HL-60/S4 treated with phorbol 12-myristate 13-acetate at 8.2 ng/mL for 4 days and 3 days (cell line): ENCODE measurements around the gene STYX.
"Not testable (repeated sequence)": the region's sequence is repeated elsewhere in the genome, so short reads cannot be mapped to it uniquely, and the experiment has no call there.

Source experiments
- in situ Hi-C: fragments of 300-500 bp; cut with MboI; formaldehyde crosslinking; loops from 2 replicates; pipeline ENCODE4 v1.15.0; 2022; ENCODE audit warnings: low sequenced_read_pairs

The STYX gene

GRCh38 chr14:52724360-52724644 is 5.7 kb upstream of the STYX start:
- in situ Hi-C loops: no loop called here

- in situ Hi-C loops: not testable (repeated sequence)
Observed at GRCh38 chr14:52727509-52727908, 2.5 kb upstream of the STYX start.

GRCh38 chr14:52729035-52729434 is 931 bp upstream of the STYX start:
- in situ Hi-C loops: not testable (repeated sequence)

- in situ Hi-C loops: no loop called here
Observed at GRCh38 chr14:52729585-52729924, 411 bp upstream of the STYX start.

GRCh38 chr14:52730709-52731111 is 744 bp downstream of the STYX start:
- in situ Hi-C loops: no loop called here

GRCh38 chr14:52733824-52734223 is 3.9 kb downstream of the STYX start:
- in situ Hi-C loops: no loop called here

GRCh38 chr14:52735921-52736489 is 6.0 kb downstream of the STYX start:
- in situ Hi-C loops: no loop called here

- in situ Hi-C loops: no loop called here
Observed at GRCh38 chr14:52738409-52738808, 8.4 kb downstream of the STYX start.

- in situ Hi-C loops: no loop called here
Observed at GRCh38 chr14:52740751-52741150, 10.8 kb downstream of the STYX start.

- in situ Hi-C loops: no loop called here
Observed at GRCh38 chr14:52741865-52742264, 11.9 kb downstream of the STYX start.

GRCh38 chr14:52748647-52749292 is 18.8 kb downstream of the STYX start:
- in situ Hi-C loops: no loop called here

GRCh38 chr14:52755607-52756316 is 25.8 kb downstream of the STYX start:
- in situ Hi-C loops: no loop called here

- in situ Hi-C loops: no loop called here
Observed at GRCh38 chr14:52759145-52759544, 29.2 kb downstream of the STYX start.

GRCh38 chr14:52762923-52763322 is 33.0 kb downstream of the STYX start:
- in situ Hi-C loops: not testable (repeated sequence)

- in situ Hi-C loops: no loop called here
Observed at GRCh38 chr14:52767058-52767833, 37.3 kb downstream of the STYX start.

GRCh38 chr14:52769887-52770286 is 39.9 kb downstream of the STYX start:
- in situ Hi-C loops: no loop called here

- in situ Hi-C loops: no loop called here
Observed at GRCh38 chr14:52776816-52777215, 46.9 kb downstream of the STYX start.

- in situ Hi-C loops: no loop called here
Observed at GRCh38 chr14:52778702-52779101, 48.7 kb downstream of the STYX start.

GRCh38 chr14:52780893-52781292 is 50.9 kb downstream of the STYX start:
- in situ Hi-C loops: no loop called here

GRCh38 chr14:52781629-52782028 is 51.7 kb downstream of the STYX start:
- in situ Hi-C loops: no loop called here

GRCh38 chr14:52783206-52783605 is 53.2 kb downstream of the STYX start:
- in situ Hi-C loops: no loop called here

GRCh38 chr14:52786887-52787286 is 56.9 kb downstream of the STYX start:
- in situ Hi-C loops: no loop called here
